HG02642 (cell line): ENCODE data around the gene NHLRC1.
"Not testable (repeated sequence)": the region's sequence is repeated elsewhere in the genome, so short reads cannot be mapped to it uniquely, and the experiment has no call there.

Experiments
- ATAC-seq: cut with Tn5 transposase; IDR thresholded peaks from one replicate; pipeline ENCODE4 v1.9.1; 2021; ENCODE audit warnings: mild to moderate bottlenecking; ENCODE audit not compliant: unreplicated experiment, poor library complexity

Gene NHLRC1

GRCh38 chr6:18122128-18123093 is at the start of gene NHLRC1:
TSS of gene NHLRC1 (minus strand) at chr6:18122677. CDS start at chr6:18122606, 71 bp downstream.
- ATAC-seq: peak; percentile 99

- ATAC-seq: no peak
These were observed 49.4 kb upstream of the NHLRC1 start for GRCh38 chr6:18171871-18172270.

GRCh38 chr6:18168264-18168663 is 45.8 kb upstream of the NHLRC1 start:
- no peak for ATAC-seq

GRCh38 chr6:18166312-18167036 is 44.0 kb upstream of the NHLRC1 start:
- ATAC-seq: no peak

- ATAC-seq: no peak
These were observed 43.3 kb upstream of the NHLRC1 start for GRCh38 chr6:18165751-18166150.

GRCh38 chr6:18162401-18162800 is 39.9 kb upstream of the NHLRC1 start:
- ATAC-seq: no peak

GRCh38 chr6:18161431-18161830 is 39.0 kb upstream of the NHLRC1 start:
- no peak for ATAC-seq

GRCh38 chr6:18160911-18161310 is 38.4 kb upstream of the NHLRC1 start:
- ATAC-seq: no peak

- peak; percentile 37 for ATAC-seq
These were observed 33.5 kb upstream of the NHLRC1 start for GRCh38 chr6:18155864-18156421.

- ATAC-seq: peak; percentile 90
These were observed 32.8 kb upstream of the NHLRC1 start, which contains the start of gene KDM1B for GRCh38 chr6:18155150-18155863. TSS of gene KDM1B (plus strand) at chr6:18155422. CDS start at chr6:18159896, 4,474 bp downstream.

GRCh38 chr6:18154507-18155149 is 32.2 kb upstream of the NHLRC1 start, which contains the start of gene TPMT:
TSS of gene TPMT (minus strand) at chr6:18155077. CDS start at chr6:18149127, 5,950 bp downstream.
- peak; percentile 69 for ATAC-seq

- ATAC-seq: no peak
These were observed 30.8 kb upstream of the NHLRC1 start for GRCh38 chr6:18153311-18153703.

GRCh38 chr6:18151801-18152200 is 29.3 kb upstream of the NHLRC1 start:
- ATAC-seq: no peak

GRCh38 chr6:18151391-18151790 is 28.9 kb upstream of the NHLRC1 start:
- not testable (repeated sequence) for ATAC-seq

- ATAC-seq: no peak
These were observed 26.0 kb upstream of the NHLRC1 start for GRCh38 chr6:18148304-18149025.

GRCh38 chr6:18147616-18148015 is 25.1 kb upstream of the NHLRC1 start:
- ATAC-seq: no peak

- no peak for ATAC-seq
These were observed 24.7 kb upstream of the NHLRC1 start for GRCh38 chr6:18147160-18147559.

- ATAC-seq: no peak
These were observed 20.0 kb upstream of the NHLRC1 start for GRCh38 chr6:18142591-18142861.
